OCI-LY7 (cell line): ENCODE measurements around the gene LRRC8D. TPM values are rescaled to one million over a fixed set of nuclear protein-coding genes. Genes with fewer than 3 reads are reported as not detected.
A peak's percentile ranks its signal among the peaks of the same experiment; 100 is the strongest.

Experiments used
- BruUV-seq: library from RNA; stranded (reverse); fragments of 400-500 nt; replicated peaks from 2 replicates; lab custom pipeline; 2021; lab: Mats Ljungman, UMichigan
- CTCF ChIA-PET: fragments of 300-600 bp; sonication (Branson Sonifier 250); formaldehyde crosslinking; loops from one replicate; lab custom pipeline; 2022; ENCODE audit warnings: antibody characterized with exemption; ENCODE audit not compliant: unreplicated experiment; lab: Charles Lee
- POLR2A ChIA-PET: fragments of 300-600 bp; sonication (Branson Sonifier 250); formaldehyde crosslinking; loops from one replicate; lab custom pipeline; 2022; ENCODE audit warnings: antibody characterized with exemption; lab: Charles Lee
- DNase-seq: peaks from one replicate; pipeline ENCODE4 v3.0.0-alpha.2; 2015; ENCODE audit warnings: low spot score
- H2AFZ ChIP-seq: fragments of 200-600 bp; sonication (generic), shearing (Covaris generic); 2 replicates; pipeline ENCODE4 v1.6.1; 2014; ENCODE audit warnings: mild to moderate bottlenecking, antibody characterized with exemption, low read length, moderate library complexity
- H3K27ac ChIP-seq: fragments of 200-600 bp; sonication (generic); 2 replicates; pipeline ENCODE4 v1.5.1; 2014; ENCODE audit warnings: mixed run types, low read depth, mild to moderate bottlenecking, moderate library complexity, low read length, inconsistent platforms; ENCODE audit not compliant: poor library complexity, severe bottlenecking
- H3K36me3 ChIP-seq: fragments of 200-600 bp; sonication (generic); 2 replicates; pipeline ENCODE4 v1.6.1; 2014; ENCODE audit warnings: mild to moderate bottlenecking, antibody characterized with exemption, low read length, moderate library complexity, mixed read lengths; ENCODE audit not compliant: insufficient read depth
- H3K4me1 ChIP-seq: fragments of 200-600 bp; sonication (generic); 2 replicates; pipeline ENCODE4 v1.5.1; 2014; ENCODE audit warnings: mild to moderate bottlenecking, low read length; ENCODE audit not compliant: insufficient read depth, poor library complexity, severe bottlenecking
- H3K4me2 ChIP-seq: fragments of 200-600 bp; sonication (generic); 2 replicates; pipeline ENCODE4 v1.6.1; 2014; ENCODE audit warnings: mild to moderate bottlenecking, low read length
- H3K4me3 ChIP-seq: fragments of 200-600 bp; sonication (generic); 2 replicates; pipeline ENCODE4 v1.5.1; 2014; ENCODE audit warnings: mild to moderate bottlenecking, low read depth, low read length; ENCODE audit not compliant: poor library complexity, severe bottlenecking
- H3K79me2 ChIP-seq: fragments of 200-600 bp; sonication (generic); 2 replicates; pipeline ENCODE4 v1.6.1; 2016; ENCODE audit warnings: low read depth, mild to moderate bottlenecking, low read length, moderate library complexity, mixed read lengths; ENCODE audit not compliant: insufficient read depth
- H3K9me2 ChIP-seq: fragments of 200-600 bp; sonication (generic); 2 replicates; pipeline ENCODE4 v1.6.1; 2016; ENCODE audit warnings: mild to moderate bottlenecking, low read length, mixed read lengths; ENCODE audit not compliant: insufficient read depth
- H3K9me3 ChIP-seq: fragments of 200-600 bp; sonication (generic); 2 replicates; pipeline ENCODE4 v1.6.1; 2014; ENCODE audit warnings: mild to moderate bottlenecking, mixed run types, low read length, mixed read lengths
- H4K20me1 ChIP-seq: fragments of 200-600 bp; sonication (generic); 2 replicates; pipeline ENCODE4 v1.6.1; 2014; ENCODE audit warnings: mild to moderate bottlenecking, antibody characterized with exemption, low read length, moderate library complexity, mixed read lengths; ENCODE audit not compliant: insufficient read depth
- EZH2phosphoT487 ChIP-seq: fragments of 200-600 bp; sonication (generic); IDR thresholded peaks from 2 replicates; pipeline ENCODE4 v1.6.1; 2018; ENCODE audit warnings: low read depth, borderline replicate concordance, mild to moderate bottlenecking, mixed run types, antibody characterized with exemption, low read length, moderate library complexity, mixed read lengths
- intact Hi-C: fragments of 100-400 bp; cut with micrococcal nuclease; formaldehyde crosslinking; loops from one replicate; pipeline ENCODE4 v1.10.0; 2022; ENCODE audit not compliant: unreplicated experiment
- total RNA-seq, 2 experiments: library from RNA; depleted of rRNA in 1 of 2; stranded (reverse); fragments of >200 nt in 1 of 2; shearing (Covaris generic) in 1 of 2; gene quantifications; 2 replicates each; pipeline ENCODE4 v1.2.3, GENCODE V29; 2014 to 2022
- TF ChIP-seq, protein P1 (sequence below): fragments of 200-600 bp; sonication (generic); conservative IDR thresholded peaks from 2 replicates; pipeline ENCODE4 v1.5.1; 2014; ENCODE audit warnings: mild to moderate bottlenecking, antibody characterized with exemption, low read length, moderate library complexity, mixed read lengths

The LRRC8D gene
- total RNA-seq, 2 experiments from 2014 or later: 23.8 to 37.1 TPM

DNA sequence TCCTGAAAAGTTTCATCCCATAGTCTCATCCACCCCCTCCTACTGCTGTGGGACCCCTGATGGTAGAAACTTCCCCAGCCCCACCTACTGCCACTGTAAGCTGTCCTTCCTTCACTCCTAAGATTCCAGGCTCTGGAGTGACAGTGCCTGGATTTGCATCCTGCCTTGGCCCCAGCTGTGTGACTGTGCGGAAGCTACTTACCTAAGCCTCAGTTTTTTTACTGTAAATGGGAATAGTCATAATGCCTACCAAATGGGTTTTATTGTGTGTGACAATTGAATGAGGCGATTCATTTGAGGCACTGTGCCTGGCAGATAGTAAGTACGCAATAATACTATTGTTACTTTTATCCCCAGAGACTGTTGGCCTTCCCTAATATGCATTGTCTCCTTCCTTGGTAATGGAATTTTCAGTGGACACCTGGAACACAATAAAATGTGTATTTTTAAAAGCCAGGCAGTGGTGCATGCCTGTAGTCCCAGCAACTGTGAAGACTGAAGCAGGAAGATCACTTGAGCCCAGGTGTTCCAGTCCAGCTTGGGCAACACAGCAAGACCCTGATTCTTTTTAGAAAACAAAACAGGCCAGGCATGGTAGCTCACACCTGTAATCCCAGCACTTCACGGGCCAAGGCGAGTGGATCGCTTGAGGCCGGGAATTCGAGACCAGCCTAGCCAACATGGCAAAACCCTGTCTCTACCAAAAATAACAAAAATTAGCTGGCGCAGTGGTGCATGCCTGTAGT lies 119.0 kb downstream of the LRRC8D start:
- no peaks in the 10 kb centered on the region for H3K9me3 ChIP-seq
- H2AFZ ChIP-seq: no peak overlapping the region
- ChIA-PET POLR2A (no interaction called here), CTCF (no interaction called here)
- peaks cover 26% of the 10 kb centered on the region for H3K36me3 ChIP-seq
- H3K27ac ChIP-seq: no peak overlapping the region
- no peaks in the 10 kb centered on the region for H3K79me2 ChIP-seq
- H4K20me1 ChIP-seq: no peaks in the 10 kb centered on the region
- intact Hi-C loops: no loop called here
- H3K4me1 ChIP-seq: no peaks in the 10 kb centered on the region
- BruUV-seq: no TSS peak
- H3K4me3 ChIP-seq: no peak overlapping the region
- H3K4me2 ChIP-seq: no peak overlapping the region
- TF ChIP-seq EZH2phosphoT487: no peak
- TF ChIP-seq, protein P1, sequence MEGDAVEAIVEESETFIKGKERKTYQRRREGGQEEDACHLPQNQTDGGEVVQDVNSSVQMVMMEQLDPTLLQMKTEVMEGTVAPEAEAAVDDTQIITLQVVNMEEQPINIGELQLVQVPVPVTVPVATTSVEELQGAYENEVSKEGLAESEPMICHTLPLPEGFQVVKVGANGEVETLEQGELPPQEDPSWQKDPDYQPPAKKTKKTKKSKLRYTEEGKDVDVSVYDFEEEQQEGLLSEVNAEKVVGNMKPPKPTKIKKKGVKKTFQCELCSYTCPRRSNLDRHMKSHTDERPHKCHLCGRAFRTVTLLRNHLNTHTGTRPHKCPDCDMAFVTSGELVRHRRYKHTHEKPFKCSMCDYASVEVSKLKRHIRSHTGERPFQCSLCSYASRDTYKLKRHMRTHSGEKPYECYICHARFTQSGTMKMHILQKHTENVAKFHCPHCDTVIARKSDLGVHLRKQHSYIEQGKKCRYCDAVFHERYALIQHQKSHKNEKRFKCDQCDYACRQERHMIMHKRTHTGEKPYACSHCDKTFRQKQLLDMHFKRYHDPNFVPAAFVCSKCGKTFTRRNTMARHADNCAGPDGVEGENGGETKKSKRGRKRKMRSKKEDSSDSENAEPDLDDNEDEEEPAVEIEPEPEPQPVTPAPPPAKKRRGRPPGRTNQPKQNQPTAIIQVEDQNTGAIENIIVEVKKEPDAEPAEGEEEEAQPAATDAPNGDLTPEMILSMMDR: no peak
- no peak for DNase-seq
- H3K9me2 ChIP-seq: no peaks in the 10 kb centered on the region

DNA sequence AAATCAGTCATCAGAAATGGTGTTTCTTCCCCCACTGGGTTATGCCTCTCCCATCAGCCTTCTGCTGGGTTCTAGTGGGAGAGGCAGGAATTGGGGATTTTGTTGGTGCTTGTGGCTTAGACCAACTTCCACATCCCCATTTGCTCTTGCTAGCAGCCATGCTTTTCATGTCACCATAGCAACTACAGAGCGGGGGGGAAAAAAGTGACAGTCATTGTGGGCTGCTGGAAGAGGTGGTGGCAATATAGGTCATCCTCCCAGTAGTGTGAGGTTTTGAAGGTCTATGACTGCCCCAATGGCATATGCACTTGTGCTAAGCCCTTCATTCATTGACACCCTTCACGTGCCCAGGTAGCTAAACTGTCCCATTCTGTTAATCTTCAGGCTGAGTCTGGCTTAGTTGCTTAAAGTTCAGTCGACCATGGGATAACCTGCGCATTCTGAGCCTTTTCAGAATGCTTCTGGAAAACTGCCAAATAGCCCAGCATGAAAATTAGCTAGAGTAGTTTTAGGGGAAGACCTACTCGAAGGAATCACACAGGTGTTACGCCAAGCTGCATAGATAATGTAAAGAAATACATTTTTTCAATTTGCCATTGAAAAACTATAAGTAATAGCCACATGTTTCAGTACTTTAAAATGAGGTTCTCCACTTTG lies 120.4 kb downstream of the LRRC8D start:
- Histone ChIP-seq H3K27ac (no peak overlapping the region), H3K36me3 (peaks cover 13% of the 10 kb centered on the region), H3K9me3 (no peaks in the 10 kb centered on the region), H3K4me1 (peaks cover 11% of the 10 kb centered on the region), H4K20me1 (no peaks in the 10 kb centered on the region), H3K79me2 (no peaks in the 10 kb centered on the region), H3K4me2 (no peak overlapping the region), H3K4me3 (no peak overlapping the region), H3K9me2 (no peaks in the 10 kb centered on the region), H2AFZ (no peak overlapping the region)
- no peak for TF ChIP-seq EZH2phosphoT487
- TF ChIP-seq, protein P1: no peak
- intact Hi-C loops: no loop called here
- BruUV-seq: no TSS peak
- peak; percentile 14 for DNase-seq
- ChIA-PET CTCF (no interaction called here), POLR2A (no interaction called here)

DNA sequence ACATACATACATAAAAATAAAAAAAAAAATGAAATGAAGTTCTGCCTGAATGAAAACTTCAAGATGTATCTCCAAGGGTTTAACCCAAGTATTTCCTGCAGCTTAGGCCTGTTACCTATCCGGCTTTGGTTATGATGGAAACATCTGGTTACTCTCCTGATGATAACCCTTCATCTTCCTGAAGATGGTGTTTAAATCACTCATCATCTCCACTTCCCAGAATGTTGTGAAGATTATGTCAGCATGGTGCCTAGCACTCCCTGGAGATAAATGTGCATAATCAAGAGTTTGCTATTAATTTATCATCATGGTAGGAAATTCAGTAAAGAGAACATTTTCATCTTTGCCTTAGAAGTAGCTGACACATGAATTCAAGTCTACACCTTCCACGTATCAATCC lies 121.2 kb downstream of the LRRC8D start:
- Histone ChIP-seq H3K9me3 (no peaks in the 10 kb centered on the region), H3K4me2 (no peak overlapping the region), H3K4me3 (no peak overlapping the region), H4K20me1 (no peaks in the 10 kb centered on the region), H3K36me3 (peaks cover 6% of the 10 kb centered on the region), H2AFZ (no peak overlapping the region), H3K9me2 (no peaks in the 10 kb centered on the region), H3K79me2 (no peaks in the 10 kb centered on the region), H3K4me1 (peaks cover 18% of the 10 kb centered on the region), H3K27ac (no peak overlapping the region)
- ChIA-PET CTCF (no interaction called here), POLR2A (interaction anchor here (0.6 kb wide), 2 partner anchors 8 to 146 kb away, joined by 3 read pairs; no protein-coding TSS in a partner anchor)
- intact Hi-C loops: no loop called here
- DNase-seq: no peak
- TF ChIP-seq EZH2phosphoT487: no peak
- TF ChIP-seq, protein P1: no peak
- BruUV-seq: no TSS peak
